Myocyte (in vitro differentiated cells): ENCODE results near the gene ACTRT3. TPM values are rescaled to one million over a fixed set of nuclear protein-coding genes. Genes with fewer than 3 reads are reported as not detected.
"Not testable (repeated sequence)": the region's sequence is repeated elsewhere in the genome, so short reads cannot be mapped to it uniquely, and the experiment has no call there.

ENCODE experiments used
- DNase-seq: peaks from one replicate; pipeline ENCODE4 v3.0.0-alpha.2; 2012; ENCODE audit warnings: low read depth
- total RNA-seq: library from RNA; depleted of rRNA; stranded (reverse); fragments of >200 nt; gene quantifications from 2 replicates; pipeline ENCODE4 v1.2.3, GENCODE V29; 2014

ACTRT3 gene
- total RNA-seq, 1 donor from 2014 or later = 2.8 TPM

DNA sequence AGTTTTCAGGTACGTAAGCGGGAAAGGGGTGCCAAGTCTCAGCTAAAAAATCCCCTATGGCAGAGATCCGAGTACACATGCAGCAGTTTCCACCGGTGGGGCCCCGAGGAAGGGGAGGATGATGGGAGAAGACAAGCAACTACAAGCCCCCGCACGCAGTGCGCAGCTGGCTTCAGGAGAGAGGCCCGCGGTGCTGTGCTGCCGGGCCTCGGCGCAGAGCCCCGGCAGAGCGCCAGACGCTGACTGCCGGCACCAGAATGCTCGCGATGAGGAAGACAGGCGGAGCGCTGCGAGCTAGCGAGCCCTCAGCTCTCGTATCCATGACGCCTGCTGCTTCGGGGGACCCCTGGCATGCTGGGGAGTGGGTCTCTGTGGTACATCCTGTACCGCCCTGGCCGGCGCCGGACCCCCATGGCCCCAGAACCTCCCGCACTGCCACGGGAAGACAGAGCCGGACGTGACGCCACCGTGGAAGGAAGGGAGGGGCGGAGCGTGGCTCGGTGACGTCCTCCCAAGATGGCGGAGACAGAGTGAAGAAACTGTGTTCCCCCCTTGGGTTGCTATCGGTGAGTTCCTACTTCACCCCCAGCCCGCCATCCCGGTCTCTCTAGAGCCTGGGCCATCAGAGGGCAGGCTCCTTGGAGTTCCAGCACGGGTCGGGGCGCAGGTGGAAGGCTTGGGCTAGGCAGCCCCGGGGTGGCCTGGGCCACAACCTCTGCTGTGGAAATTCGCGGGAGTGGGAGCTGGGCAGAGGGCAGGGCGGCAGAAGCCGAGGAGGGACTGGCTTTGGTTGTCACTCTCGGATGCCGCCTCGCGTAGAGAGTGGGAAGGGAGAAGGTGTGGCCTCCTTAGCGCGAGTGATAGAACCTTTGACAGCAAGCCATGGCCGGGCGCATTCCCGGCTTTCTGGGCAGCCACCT lies 3.8 kb upstream of the ACTRT3 start, which contains the start of gene MYNN:
TSS of gene MYNN (plus strand) at position 500 of the 920 bp plus-strand sequence. CDS start 900 bp downstream, outside the sequence.
- DNase-seq = peak; percentile 94

DNA sequence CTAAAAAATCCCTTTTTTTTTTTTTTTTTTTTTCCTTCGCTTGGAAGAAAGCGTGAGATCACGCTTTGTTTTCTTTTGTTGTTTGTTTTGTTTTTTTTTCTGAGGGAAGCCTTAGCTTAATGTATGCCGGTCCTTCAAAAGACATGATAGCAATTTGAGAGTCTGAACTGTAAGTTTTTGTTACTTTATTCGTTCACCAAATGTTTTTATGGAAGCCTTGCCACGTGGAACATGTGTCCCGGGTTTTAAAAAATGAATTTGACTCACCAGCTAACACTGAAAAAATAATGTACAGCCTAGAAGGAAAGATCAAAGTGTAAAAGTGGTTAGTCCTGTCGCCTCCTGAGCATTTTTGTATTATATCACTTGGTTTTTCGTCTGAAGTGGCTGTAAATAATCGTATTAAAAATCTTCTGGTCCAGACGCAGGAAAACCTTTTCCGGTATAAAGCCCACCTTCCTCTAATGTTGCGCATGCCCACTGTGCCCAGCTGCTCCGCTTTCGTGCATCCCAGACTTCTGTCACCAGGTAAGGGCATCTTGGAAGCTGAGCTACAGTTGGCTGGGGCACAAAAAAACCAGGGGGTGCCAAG lies 3.0 kb upstream of the ACTRT3 start:
- peak; percentile 84 for DNase-seq

GRCh38 chr3:169771497-169772304 lies 2.3 kb upstream of the ACTRT3 start:
- peak; percentile 84 for DNase-seq

DNA sequence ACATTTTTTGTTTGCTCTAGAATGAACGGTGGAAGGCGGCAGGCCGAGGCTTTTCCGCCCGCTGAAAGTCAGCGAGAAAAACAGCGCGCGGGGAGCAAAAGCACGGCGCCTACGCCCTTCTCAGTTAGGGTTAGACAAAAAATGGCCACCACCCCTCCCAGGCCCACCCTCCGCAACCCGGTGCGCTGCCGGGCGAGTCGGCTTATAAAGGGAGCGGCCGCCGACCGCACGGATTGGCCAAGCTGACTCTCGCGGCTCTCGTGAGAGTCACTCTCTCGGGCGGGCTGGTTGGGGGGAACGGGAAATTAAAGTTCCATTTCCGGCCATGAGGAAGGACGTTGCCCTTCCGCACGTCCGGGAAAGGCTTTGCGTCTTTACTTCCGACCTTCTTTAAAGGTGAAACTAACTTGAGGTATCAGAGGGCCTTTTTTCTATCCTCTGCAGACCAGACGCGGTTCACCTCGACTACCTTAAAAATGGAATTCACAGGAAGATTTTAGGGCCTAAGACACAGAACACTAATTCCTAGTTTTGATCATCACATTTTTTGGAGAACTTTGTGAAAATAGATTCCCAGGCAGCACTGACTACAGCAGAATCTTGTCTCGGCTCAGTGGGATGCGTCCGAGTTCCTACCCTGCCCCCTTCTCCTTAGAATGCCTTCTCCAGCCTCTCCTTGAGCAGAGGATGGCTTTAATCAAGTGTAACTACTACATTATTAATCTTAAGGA lies 4.3 kb downstream of the ACTRT3 start, which contains the start of gene TERC:
TSS of gene TERC (minus strand) at position 179 of the 731 bp plus-strand sequence.
- DNase-seq = peak; percentile 96

DNA sequence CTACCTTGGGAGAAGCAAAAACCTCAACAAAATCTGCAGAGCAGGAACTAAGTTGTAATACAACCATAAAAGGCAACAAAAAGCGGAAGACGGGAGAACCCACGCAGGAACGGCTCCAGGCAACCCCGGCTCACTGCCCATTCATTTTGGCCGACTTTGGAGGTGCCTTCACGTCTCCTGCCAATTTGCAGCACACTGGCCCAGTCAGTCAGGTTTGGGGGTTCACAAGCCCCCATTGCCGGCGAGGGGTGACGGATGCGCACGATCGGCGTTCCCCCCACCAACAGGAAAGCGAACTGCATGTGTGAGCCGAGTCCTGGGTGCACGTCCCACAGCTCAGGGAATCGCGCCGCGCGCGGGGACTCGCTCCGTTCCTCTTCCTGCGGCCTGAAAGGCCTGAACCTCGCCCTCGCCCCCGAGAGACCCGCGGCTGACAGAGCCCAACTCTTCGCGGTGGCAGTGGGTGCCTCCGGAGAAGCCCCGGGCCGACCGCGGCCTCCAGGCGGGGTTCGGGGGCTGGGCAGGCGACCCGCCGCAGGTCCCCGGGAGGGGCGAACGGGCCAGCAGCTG lies 5.0 kb downstream of the ACTRT3 start:
- DNase-seq = peak; percentile 62

DNA sequence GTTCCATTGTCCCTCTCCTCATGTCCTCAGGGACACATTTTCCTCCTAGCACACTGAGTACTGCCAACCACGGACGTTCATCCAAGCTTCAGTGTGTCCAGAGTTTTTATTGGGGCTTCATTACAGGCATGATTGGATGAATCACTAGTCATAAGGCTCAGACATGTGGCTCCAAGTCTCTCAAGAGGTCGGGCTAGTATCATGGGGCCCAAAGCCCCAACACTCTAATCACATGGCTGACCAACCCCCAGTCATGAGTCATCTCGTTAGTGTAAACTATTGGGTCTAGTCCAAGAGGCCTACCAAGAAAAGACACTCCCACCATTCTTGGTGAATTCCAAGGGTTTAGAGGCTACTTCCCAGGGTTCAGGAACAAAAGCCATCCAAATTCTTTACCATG lies 8.9 kb downstream of the ACTRT3 start:
- DNase-seq = no peak

DNA sequence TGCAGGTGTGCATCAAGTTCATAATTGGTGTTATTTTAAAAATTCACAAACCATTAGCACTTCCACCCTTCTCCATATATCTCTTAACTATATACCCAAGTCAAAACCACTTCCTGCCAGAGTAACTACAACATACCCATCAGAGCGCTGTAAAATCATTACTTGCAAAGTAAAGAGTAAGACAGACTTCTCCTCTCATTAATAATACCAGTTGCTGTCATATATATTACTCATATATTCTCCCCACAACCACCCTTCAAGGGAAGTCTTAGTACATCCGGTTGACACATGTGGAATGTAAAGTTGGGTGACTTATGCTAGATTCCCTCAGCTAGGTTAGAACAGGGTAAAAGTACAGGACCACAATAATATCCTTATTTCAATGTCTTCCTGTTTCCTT lies 10.1 kb downstream of the ACTRT3 start:
- DNase-seq = no peak

- no peak for DNase-seq
These were observed 10.9 kb downstream of the ACTRT3 start for GRCh38 chr3:169758359-169758994.

GRCh38 chr3:169755488-169755887 lies 13.9 kb downstream of the ACTRT3 start:
- no peak for DNase-seq

GRCh38 chr3:169754711-169755110 lies 14.7 kb downstream of the ACTRT3 start:
- no peak for DNase-seq

DNA sequence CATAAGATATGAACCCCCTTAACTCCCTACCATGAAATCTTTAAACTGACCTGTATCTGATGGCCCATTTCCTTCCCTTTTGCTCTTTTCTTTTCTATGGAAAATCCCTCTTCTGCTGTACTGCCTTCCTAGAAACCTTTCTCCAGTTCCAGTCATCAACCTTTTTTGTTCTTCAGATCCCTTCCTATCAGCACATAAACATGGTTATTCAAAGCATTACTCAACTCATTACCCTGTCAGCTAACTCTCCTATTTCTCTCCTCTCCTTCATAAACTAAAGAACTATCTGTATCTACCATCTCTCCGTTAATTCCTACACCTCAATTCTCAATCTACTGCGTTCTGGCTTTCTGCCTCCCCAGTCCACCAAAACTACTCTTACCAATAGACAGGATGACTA lies 17.5 kb downstream of the ACTRT3 start:
- DNase-seq = no peak

GRCh38 chr3:169750665-169751064 lies 18.7 kb downstream of the ACTRT3 start:
- DNase-seq = no peak

DNA sequence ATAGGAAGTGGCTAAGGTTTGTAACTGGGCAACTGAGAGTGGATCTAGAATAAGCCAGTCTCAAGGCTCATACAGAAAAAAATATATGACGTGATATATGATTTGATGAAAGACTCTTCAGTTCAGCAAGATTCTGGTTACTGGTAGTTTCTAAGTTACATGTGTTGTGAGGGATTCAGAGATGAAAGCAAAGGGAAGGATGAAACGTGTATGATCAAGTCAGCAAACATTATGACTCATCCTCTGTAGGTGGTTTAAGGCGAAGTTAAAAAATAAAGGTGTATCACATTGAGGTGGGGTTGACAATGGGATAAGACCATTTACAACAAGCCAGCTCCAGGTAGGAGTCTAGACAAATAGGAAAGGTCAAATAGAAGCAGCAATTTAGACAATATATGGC lies 20.7 kb downstream of the ACTRT3 start:
- no peak for DNase-seq

DNA sequence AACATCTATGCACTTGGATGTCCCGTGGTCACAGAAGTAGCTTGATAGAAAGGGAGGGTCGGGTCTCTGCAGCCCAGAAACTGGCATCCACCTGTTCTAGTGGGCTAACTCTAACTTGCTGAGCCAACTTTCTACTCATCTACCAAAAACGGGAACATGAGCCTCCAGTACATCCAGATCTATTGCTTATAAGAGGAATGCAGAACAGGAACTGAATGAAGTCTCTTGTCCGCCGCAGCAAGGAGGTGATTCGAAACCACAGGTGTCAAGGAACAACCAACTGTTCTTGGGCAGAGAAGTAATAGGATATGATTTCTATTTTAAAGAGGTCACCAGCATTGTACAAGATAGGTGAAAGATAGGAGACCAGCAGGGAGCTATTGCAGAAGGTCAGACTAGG lies 22.4 kb downstream of the ACTRT3 start:
- peak; percentile 21 for DNase-seq

DNA sequence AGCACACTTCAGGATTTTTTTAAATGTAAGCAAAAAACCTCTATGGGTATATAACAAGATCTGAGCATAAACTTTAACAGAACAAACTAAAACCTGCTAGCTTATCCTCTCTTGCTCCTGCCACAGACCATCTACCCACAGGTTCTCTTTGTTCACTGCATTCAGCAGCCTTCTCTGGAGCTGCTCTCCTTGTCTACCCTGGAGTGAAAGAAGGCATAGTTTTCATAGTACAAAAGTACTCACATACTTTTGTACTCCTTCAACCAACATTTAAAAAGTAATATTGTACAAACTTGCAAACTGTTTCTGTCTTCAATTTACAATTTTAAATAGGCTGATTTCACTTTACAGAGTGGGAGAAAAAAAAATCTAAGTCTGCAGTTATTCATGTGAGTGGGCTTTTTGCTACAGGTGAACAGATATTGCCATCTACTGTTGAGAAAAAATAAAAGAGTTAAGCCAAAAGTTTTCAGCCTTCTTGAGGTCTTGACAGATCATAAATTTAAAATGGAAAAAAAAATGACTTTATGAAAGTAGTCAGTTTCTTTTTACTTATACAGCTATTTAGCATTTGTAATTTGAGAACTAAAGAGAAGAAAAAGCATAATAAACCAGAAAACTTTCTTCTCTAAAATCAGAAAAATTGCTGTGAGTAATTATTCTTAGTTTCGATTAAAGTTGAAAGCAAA lies 24.9 kb downstream of the ACTRT3 start:
- DNase-seq = peak; percentile 21

- no peak for DNase-seq
These were observed 30.3 kb downstream of the ACTRT3 start for GRCh38 chr3:169739067-169739466.

DNA sequence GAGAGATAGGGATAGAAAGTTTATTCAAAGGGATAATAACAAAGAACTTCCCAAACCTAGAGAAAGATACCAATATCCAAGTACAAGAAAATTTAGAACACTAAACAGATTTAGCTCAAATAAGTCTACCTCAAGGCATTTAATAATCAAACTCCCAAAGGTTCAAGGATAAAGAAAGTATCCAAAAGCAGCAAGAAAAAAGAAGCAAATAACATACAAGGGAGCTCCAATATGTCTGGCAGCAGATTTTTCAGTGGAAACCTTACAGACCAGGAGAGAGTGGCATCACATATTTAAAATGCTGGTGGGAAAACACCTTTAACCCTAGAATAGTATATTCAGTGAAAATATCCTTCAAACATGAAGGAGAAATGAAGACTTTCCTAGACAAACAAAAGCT lies 37.5 kb downstream of the ACTRT3 start:
- not testable (repeated sequence) for DNase-seq

DNA sequence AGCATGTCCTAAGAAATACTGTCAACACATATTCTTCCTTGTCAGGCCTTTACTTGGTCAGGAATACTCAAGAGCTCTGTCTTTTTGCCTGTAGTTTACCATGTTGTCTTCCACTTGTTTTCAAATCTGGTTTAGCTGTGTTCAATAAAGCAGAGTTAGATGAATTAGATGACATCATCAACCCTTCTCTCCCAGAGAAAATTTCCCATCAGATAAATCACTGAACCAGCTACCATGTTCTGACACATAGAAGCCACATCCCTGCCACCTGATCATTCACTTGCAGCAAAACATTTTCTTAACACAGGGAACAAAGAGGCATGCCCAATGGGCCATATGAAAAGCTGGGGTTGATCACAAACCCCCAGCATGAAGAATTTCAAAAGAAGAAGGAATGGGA lies 46.6 kb downstream of the ACTRT3 start:
- DNase-seq = no peak

DNA sequence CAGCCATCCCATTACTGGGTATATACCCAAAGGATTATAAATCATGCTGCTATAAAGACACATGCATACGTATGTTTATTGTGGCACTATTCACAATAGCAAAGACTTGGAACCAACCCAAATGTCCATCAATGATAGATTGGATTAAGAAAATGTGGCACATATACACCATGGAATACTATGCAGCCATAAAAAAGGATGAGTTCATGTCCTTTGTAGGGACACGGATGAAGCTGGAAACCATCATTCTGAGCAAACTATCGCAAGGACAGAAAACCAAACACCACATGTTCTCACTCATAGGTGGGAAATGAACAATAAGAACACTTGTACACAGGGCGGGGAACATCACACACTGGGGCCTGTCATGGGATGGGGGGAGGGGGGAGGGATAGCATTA lies 50.9 kb downstream of the ACTRT3 start:
- not testable (repeated sequence) for DNase-seq
